GM19467 (cell line): ENCODE measurements around the gene IFI27L2.

Experiments
- ATAC-seq: cut with Tn5 transposase; IDR thresholded peaks from one replicate; pipeline ENCODE4 v1.9.1; 2021; ENCODE audit warnings: mild to moderate bottlenecking, moderate library complexity; ENCODE audit not compliant: unreplicated experiment

IFI27L2 gene

DNA sequence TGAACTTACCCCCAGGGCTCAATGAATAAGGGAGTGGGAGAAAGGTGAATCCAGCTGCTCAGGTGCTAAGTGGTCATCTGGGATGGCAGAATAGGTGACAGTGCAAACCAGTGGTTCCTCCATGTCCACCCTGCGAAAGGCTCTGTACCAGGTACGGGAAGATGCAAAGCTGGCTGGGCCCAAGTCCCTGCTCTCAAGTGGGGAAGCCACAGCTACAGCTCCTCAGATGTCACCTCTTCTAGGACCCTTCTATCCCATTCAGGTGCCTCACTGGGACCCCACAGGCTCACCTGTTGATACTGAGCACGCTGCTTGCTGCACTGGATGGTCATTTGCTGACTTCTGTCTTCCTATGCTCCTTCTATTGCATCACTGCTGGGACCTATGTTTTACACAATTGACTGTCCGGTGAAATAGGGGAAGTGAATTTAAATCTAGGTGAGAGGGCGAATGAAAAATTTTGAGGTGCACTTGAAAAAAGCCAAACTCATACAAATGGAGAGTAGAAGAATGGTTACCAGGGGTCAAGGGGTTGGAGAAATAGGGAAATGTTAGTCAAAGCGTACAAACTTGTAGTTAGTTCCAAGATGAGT is 24.4 kb upstream of the IFI27L2 start:
- ATAC-seq, result no peak

DNA sequence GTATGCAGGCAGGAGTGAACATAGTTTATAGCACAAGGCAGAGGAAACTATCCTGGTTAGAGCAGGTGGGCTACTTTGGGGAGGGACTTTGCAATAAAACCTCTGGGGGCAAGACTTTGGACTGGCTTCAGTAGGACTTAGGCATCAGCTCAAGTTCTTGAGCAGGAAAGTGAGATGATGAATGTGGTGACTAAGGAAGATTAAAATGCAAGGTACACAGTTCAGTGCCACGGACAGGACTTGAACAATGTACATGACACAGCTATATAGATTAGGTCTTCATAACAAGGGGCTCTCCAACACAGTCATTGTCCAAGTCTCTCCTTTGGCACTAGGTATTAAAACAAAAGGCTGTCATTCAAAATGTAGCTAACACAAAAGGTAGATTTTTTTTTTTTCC is 23.3 kb upstream of the IFI27L2 start:
- ATAC-seq, result no peak

DNA sequence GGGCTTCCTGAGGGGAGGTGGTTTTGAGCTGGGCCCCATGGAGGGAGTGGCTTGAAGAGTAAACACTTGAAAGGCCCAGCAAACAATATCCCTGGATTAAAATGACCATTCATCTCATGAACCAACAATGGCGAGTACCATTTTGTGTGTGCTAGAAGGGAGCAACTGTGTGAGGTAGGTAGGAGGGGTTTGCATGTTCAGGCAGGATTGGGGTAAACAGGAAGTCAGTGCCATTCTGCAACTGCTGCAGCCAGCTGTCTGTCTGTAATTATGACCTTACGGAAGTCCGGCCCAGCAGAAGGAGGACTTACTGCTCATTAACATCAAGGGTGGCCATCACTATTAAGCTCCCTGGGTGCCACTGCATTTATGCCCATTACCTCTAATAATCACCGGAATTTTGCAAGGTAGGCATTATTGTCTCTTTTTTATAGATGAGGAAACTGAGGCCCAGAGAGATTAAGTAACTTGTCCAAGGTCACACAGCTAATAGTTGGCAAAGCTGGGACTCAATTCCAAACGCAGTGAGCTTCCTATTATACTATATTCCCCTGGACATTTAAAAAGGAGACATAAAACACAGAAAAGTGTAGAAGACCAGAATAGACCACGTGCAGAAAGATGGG is 16.6 kb upstream of the IFI27L2 start:
- ATAC-seq, result no peak

DNA sequence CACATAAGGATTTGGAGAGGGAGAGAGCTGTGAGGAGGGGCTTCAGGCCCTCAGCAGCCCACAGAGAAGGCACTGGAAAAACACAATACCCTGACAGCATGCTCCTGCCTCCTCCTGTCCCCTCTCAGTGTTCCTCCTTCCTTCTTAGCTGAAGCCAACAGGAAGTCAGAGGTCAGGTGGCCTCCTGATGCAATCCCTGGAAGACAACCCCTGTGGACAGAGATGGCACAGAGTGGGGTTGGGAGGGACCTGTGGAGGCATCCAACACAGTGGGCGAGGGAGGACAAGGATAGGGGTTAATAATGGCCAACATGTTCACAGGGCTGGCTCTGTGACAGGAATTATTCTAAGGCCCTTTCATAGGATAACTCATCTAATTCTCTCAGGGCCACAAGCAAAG is 15.4 kb upstream of the IFI27L2 start:
- ATAC-seq, result no peak

DNA sequence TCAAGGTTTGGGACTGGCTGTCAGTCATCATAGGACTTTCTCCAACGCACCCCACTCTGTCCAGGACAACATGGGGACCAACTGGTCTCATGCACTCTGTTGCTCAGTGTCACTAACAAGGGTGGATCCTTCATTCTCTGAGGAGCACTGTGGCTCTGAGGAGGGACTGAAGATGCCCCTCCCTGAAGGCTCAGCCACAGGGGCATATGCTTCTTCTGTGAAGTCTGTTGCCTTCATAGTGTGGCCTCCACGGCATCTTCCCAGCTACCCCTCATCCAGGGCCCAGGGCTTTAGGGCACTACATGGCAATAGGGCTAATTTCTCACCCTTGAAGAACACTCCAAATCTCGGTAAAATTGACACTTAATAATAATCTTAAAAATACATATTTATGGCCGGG is 14.3 kb upstream of the IFI27L2 start:
- ATAC-seq, result no peak

DNA sequence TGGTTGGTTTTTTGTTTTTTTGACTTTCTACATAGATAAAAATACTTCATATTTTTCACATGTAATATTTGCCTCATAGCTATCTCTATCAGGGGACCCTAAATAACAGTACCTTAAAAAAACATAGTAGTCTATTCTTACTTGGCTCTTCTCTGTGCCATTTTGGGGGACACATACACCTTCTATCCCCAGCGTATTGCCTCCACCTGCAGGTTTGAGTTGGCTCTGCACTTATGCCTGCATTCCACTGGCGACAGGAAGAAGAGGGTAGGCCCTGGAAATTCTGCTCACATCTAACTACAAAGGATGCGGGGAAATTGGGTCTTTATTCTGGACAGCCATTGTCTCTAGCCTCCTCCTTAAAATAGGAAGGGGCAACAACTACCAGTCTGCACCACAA is 13.8 kb upstream of the IFI27L2 start:
- no peak for ATAC-seq

DNA sequence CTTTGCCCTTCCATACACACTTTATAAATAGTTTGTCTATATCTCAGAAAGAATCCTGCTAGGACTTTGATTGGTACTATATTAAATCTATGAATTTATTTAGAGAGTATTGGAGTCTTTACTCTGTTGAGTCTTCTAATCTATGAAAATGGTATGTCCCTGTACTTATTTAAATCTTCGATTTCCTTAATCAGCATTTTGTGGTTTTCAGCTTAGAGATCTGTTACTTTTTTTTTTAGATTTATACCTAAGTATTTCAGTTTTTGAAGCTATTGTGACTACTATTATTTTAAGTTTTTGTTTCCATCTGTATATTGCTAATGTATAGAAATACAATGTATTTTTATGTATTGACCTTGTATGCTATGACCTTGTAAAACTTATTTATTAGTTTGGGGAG is 13.4 kb upstream of the IFI27L2 start:
- ATAC-seq, result no peak

DNA sequence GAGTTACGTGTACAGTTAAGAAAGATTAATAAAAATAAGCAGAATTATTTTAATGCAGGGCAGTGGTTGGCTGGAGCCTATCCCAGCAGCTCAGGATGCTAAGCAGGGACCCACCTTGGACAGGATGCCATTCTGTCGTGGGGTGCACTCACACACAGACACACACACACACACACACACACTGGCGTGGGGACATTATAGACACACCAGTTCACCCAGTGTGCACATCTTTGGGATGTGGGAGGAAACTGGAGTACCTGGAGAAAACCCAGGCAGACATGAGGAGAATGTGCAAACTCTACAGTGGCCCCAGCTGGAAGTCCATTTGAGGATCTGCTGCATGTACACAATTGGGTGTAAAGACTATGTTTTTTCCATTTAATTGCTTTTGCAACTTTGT is 12.8 kb upstream of the IFI27L2 start:
- no peak for ATAC-seq

DNA sequence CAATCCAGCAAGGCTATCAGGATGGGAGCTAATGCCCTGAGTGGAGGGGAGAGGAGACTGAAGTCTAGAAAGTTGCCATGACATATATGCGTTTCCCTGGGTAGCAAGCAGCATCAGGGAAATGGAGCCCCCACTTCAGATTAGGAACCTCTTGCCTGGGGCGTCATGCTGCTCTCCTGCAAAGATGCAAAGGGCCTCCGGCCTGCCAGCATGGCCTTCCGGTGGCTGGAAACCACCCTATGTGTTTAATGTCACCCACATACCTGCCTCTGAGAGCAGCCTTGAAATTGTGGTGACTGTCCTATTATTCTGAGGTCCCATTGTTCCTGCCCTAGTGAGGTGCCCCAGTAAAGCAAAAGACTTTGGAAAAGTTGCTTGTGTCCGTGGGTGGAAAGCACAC is 10.0 kb upstream of the IFI27L2 start:
- ATAC-seq, result no peak

DNA sequence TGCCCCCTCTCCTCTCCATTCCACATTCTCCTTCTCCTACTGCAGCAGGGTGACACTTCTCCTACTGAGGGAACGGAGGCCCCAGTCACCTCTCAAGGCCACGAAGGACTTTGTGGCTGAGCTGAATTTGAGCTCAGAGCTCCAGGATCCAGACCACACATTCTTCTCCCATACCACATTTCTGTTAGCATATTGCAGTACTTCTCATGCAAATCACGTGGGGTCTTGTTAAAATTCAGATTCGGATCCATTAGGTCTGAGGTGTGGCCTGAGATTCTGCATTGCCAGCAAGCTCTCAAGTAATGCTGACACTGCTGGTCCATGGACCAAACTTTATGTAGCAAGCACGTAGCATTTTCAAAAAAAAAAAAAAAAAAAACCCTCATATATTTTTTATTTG is 9.6 kb upstream of the IFI27L2 start:
- no peak for ATAC-seq

DNA sequence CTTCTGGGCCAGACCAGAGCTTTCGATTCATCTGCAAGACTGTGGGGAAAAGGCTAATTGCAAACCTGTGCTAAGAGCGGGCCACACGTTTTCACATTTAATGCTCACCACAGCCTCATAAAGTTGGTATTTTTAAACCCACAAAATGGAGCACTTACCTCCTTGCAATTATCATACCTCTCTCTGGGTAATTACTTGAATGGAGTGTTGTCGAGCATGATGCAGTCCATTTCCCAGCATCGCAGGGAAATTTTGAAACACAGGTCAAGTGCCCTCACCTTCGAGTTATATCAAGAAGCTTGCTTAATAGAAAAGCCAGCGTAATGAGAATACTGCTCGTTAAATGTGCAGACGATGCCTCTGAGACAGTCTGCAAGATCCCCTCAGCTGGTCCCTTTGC is 8.8 kb upstream of the IFI27L2 start:
- ATAC-seq, result no peak

DNA sequence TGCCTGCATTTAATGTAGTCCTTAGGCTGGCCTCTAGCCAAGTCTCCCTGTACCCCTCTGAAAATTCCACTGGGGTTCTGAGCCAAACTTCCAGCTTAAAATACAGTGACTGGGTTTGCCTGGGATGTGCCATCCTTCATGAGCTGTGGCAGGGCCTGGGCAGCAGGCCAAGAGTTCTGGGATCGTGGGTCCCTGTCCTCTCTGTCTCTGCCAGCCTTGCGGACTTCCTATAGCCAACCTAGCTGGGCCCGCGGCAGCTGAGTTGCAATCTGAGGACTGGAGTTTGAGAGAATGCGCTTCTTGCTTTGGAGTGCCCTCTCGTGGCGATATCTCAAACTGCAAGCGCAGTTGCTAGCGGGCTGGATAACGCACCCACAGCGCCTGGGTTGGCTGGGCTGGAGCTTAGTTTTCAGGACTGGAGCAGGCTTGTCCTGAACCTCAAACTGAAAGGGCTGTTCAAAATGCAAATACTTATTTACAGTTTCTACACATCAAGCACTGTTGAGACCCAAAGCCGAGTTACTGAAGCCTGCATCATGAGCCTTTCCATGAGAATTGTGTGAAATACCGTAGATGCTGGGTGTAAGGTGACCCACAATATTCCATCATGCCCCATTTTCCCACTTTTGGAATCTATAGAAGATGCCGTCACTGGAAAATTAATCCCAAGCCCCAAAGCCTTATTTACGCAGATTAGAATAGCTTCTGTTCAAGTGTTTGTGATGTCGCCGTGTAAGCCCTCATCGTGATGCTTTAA is 7.3 kb upstream of the IFI27L2 start:
- ATAC-seq, result no peak

DNA sequence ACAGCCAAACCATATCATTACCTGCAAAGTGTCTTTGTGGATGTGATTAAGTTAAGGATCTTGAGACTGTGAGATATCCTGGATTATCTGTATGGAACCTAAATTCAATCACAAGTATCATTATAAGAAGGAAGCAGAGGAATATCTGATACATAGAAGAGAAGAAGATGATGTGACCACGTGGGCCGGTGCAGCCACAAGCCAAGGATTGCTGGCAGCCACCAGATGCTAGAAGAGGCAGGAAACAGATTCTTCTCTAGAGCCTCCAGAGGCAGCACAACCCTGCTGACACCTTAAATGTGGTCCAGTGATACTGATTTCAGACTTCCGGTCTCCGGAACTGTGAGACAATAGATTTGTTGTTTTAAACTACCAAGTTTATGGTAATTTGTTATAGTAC is 6.1 kb upstream of the IFI27L2 start:
- no peak for ATAC-seq

DNA sequence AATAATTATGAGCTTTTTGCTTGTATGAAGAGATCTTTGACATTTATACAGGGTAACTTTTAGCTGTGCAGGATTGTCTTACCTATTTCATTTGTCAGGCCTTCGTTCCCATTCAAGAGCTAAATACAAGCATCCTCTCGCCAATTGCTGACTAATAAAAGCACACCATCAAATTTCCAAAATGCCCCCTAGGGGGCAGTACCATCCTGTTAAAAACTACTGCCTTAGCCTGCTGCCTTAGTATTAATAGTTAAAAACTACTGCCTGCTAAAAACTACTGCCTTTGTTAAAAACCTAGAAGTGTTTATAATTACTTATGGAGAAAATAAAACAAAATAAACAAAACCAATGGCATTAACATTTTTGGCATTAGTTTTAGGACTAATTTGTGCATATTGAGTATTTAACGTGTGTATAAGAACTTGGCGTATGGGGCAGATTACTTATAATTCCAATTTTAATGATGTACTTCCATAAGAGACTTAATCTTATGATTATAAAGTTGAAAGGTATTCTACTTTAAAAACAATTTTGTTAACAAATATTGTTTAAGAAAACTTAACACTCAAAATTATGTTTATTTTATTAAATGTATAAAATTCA is 3.0 kb upstream of the IFI27L2 start:
- ATAC-seq, result no peak

DNA sequence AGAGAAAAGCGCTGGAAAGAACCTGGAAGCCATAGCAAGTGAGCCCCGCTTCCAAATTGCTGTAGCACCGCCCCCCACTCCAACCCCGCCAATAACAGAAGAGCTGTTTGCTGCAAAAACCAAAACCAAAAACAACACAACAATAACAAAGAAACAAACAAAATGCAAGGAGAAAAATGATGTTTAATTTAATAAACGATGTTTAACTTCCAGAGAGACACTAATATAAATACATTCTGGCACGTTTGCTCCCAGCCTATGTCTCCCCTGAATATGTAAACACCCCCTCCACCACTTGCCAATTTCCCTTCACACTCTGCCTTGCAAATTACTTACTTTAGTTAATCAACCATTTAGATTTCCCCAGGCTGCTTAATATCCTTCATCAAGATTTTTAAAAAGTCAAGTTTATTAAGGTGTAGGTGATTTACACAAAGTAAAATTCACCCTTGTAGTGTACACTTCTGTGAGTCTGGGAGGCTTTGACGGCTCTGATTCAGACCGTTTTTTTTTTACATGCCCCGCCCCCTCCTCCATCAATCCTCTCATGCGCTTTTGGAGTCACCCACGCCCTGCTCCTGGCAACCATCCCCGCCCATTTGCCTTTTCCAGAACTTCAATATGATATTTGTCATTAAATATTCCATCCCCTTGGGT is 482 bp upstream of the IFI27L2 start:
- ATAC-seq, result no peak

DNA sequence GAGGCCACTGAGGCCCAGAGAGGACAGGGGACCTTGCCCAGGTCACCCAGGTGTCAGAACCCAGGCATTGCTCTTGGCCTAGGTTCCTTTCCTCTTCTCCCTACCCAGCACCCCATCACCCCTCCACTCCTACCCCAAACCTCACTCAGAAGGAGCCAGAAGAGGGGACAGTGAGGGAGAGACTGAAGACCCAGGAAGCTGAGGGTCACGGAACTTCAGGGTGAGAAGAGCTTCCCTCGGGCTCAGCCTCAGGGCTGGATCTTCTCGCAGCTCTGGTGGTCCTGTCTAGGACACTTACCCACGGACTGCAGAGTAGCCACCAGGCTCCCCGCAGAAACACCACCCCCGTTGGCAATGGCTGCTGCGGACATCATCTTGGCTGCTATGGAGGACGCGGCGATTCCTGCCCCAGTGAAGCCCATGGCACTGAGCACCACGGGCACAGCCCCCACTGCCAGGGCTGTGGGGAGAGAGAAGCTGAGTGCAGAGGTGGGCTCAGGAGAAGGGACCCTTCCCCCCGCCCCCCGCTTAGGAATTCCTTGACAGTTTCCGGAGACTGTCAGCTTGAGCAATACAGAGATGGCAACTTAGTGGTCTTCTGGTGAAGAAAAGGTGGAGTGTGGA is 1.1 kb downstream of the IFI27L2 start:
- no peak for ATAC-seq

DNA sequence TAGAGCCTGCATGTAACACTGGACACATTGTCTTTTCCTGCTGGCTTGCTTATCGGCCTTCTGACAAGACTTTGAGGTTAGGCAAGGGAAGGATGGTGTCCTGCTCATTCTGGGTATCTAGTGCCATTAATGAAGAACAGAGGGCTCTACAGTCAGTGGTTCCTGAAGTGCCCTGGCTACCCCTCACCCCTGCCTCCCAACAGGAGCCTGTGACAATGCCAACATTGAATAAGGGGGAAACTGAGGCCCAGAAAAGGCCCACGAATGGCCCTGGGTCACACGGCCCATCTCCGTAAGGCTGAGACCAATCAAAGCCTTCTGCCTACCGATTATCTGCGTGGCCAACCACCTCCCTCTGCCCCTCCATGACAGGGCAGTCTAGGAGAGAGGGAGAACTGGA is 2.1 kb downstream of the IFI27L2 start:
- ATAC-seq, result no peak

DNA sequence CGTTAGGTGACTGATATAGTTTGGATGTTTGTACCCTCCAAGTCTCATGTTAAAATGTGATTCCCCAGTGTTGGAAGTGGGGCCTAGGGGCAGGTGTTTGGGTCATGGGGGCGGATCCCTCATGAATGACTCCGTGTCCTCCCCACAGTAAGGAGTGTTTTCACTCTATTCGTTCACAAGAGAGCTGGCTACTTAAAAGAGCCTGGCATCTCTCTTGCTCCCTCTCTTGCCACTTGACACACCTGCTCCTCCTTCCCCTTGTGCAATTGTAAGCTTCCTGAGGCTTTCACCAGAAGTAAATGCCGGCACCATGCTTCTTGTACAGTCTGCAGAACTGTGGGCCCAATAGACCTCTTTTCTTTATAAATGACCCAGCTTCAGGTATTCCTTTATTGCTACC is 2.6 kb downstream of the IFI27L2 start:
- no peak for ATAC-seq

DNA sequence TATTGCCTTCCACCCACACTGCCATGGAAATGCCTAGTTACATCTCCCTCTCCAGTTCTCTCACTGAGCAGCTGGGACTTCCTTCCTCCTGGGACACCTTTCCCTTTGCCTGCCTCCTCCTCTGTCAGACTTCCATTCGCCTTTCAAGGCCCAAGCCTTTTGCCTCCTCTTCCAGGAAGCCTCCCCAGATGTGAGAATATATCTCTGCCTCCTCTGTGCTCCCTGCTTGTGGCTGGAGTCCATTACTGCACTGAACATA is 3.1 kb downstream of the IFI27L2 start:
- ATAC-seq, result no peak

DNA sequence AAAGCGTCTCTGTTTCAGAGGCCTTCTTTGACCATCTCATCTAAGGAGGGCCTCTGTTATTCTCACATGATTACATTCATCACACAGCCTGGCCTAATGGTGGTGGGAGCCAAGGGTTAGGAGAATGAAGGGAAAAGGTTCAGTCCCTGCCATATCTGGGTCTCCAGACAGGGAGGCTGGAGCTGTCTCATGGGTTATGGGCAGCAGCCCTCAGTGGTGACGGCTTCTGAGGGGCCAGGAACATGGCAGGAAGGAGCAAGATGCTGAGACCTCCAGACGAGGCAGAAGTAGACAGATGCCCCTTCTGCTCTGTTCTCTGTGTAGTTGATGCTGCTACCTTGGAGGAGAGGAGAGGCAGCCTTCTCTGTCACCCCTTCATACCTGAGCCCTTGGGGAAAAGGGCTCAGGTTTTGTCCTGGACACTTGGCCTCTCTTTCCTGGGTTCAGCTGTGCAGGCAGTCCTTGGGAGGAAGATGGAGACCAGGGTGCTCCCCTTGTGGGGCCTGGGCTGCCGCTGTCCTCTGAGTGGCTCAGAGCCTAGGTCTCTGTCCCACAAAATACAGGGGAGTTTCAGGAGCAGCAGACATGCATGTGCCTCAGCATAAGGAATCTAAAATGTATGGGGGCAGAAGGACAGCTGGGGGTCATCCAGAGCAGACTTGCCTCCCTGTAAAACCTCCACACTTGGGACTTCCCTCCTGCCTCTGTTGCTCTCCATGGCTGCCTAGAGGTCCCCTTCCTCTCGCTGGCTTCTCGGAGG is 3.6 kb downstream of the IFI27L2 start:
- no peak for ATAC-seq
